NCI-H748 (cell line): ENCODE data around the gene GALNT9.
"Not testable (repeated sequence)": the region's sequence is repeated elsewhere in the genome, so short reads cannot be mapped to it uniquely, and the experiment has no call there.

Source experiments
- DNase-seq: peaks from one replicate; lab custom pipeline; 2025; ENCODE audit not compliant: unreplicated experiment; lab: John Stamatoyannopoulos, UW

GALNT9 gene

DNA sequence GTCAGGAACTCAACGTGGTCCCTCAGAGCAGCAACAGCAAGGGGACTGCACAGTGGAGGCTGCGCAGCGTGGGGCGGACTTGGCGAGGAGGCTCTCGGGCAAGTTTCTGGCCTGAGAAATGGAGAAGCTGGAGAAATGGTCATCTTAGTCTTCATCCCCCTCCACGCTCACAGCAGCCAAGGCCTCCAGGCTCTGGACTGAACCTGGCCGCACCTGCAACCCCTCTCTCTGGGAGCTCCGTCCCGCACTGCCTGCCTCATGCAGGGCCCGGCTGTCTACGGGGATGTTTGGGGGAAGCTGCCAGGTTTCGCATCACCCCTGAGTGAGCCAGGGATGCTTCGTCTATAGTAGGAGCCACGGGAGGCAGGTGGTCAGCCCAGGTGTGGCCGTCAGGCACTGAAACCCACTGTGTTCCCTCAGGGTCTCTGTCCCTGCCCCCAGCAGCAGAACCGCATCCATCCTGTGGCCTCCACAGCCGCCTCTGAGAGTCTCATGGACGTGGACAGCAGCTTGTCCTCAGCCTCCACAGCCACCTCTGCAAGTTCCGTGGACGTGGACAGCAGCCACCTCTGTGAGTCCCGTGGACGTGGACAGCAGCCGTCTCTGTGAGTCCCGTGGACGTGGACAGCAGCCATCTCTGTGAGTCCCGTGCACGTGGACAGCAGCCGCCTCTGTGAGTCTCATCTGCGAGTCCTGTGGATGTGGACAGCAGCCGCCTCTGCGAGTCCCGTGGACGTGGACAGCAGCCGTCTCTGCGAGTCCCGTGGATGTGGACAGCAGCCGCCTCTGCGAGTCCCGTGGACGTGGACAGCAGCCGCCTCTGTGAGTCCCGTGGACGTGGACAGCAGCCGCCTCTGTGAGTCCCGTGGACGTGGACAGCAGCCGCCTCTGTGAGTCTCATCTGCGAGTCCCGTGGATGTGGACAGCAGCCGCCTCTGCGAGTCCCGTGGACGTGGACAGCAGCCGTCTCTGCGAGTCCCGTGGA lies 29.1 kb upstream of the GALNT9 start:
- not testable (repeated sequence) for DNase-seq

DNA sequence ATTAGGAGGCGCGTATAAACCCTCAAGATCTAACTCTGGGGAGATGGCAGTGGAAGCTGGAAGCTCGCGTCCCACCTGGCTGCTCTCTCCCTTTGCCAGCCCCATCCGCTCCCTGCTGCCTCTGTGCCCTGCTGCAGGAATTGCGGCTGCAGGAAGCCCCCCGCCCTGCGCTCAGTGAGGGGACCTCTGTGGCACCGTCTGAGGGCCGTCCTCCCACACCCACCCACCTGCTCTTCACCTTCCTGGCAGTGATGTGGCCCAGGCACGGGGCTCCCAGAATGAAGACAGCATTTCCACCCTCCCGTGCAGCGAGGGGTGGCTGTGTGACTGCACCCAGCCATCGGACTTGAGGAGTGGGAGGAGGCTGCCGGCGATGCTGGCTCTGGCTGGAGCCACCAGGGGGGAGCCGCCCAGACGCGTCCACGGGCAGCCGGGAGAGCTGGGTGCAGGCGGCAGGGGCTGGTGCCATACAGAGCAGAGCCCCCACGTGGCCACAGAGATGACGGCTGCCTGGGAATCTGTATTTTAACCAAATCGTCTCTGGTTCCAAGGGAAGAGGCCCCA lies 28.3 kb upstream of the GALNT9 start:
- no peak for DNase-seq

DNA sequence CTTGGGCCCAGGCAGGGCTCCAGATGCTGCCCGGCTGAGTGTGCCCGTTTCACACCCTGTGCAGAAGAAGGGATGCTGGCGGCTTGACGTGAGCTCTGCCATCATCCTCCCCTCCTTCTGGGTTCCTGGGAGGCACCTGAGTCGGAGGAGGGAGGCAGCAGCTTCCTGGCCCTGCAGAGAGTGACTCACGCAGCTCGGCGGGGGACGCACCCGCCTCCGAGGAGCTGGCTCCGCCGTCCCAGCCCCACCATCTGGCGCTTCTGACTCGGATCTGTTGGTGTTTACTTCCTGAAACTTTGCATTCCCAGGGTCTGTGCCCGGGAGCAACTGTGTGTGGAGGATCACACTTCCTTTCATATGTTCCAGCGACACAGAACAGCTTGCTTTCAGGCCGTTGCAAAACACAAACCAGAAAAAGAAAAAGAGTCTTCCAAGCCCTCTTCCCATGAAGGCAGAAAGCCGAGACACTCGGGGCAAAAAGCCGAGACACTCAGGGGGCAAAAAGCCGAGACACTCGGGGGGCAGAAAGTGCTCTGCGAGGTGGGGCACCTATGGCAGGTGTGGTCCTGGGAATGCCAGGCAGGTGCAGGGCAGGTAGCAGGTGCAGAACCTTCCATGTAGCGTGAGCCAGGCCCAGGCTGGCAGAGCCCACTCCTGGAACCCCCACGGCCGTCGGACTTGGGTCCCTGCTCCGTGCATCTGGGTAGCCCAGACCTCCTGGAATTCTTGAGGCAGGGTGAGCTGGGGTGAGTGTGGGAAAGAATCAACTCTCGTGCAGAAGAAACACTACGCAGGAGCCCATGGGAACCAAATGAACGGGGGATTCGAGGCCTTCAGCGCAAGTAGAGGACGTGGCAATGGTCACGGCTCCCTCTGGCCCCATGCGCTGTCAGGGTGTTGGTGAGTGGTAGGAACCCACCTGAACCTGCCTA lies 27.6 kb upstream of the GALNT9 start:
- no peak for DNase-seq

DNA sequence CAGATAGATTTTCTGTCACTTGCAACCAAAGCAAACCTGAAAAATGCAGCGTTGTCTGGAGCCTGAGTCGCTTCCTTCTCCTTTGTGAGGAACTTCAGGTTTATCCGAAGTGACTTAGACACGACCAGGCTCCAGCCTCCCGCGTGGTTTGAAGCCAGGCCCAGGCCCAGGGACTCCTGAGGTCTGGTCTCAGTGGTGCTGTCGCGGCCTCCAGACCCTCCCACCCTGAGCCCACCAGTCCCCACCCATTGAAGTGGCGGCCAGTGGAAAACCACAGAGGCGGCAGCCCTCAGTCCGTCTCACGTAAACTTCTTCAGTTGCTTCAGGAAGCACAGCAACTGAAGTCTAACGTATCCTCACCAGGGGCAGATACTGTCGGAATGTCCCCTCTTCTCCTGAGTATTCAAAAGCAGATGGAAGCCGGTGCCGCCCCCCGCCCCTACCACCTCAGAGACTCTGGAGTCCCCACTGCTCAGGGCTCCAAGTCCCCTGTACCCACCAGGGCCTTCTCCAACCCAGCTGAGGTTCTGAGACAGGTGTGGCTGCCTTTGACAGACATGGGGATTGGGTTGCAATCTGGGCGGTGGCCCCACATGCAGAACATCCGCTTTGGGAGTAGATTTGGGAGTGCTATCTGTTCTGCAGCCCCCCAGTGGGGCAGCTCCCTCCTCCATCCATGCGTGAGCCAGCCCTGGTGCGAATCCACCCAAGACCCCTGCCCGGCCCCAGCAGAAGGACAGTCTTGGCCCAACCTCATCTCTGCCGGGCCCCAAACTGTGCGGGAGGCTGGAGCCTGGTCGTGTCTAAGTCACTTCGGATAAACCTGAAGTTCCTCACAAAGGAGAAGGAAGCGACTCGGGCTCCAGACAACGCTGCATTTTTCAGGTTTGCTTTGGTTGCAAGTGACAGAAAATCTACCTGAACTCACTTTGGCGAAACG lies 26.6 kb upstream of the GALNT9 start:
- no peak for DNase-seq

DNA sequence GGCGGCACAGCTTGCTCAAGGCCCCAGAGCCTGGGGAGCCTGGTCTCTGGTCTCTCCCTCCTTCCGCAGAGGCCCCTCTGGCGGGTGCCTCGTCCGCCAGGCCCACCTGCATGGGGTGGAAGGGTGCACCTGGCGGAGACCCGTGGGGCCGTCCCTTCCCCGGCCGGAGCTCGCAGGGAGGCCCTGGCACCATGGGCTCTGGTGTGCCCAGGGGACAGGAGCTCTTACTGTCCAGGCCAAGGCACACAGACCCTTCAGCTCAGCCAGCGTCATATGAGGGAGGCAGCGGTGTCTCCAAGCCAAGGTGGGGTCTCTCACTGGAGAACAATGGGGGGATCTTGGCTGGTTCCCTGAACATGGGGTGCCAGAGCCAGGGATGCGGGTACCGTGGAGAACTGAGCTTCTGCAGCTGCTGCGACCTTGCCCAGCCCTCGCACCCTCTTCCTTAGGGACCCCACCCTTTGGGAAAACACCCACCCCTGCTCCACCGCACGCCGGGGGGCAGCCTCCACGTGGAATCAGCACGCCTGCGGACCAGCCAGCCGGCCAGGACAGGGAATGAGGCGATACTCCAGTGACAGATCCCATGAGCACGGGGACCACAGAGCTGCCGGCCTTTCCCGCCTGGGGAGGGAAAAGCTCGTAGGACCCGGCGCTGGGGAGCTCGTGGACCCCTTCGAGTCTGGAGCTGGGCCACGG lies 25.7 kb upstream of the GALNT9 start:
- DNase-seq, result no peak

DNA sequence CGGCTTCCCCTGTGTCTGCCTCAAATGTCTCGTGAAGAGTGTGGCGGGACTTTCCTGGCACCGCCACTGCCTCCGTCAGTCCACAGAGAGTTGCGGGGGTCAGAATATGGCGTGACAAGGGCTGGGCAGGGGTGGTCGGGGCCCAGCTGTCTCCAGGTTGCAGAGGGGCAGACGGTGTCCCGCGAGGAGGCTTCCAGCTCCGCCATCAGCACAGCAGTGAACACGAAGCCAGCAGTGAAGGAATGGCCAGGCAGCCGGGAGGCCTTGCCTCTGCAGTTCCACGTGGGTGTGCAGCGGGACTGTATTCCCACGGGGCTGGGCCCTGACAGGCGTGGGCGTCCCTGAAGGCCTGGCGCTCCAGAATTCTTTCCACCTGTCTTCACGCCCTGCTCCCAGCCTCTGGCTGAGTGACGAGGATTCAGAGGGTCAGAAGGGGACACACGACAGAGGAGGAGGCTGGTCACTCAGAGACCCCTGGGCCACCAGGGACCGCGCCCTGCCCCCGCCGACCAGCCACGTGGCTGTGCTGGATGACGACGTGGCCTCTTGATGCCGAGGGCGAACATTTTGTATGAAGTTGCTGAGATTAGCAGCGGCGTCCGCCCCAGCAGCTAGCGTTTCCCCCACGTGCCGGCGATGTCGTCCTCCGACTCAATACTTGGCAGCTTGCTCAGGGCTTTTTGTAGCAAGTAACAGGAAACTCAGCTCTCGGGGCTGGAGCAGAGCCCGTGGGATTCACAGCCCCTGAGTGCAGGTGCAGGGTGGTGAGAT lies 25.0 kb upstream of the GALNT9 start:
- DNase-seq, result no peak

DNA sequence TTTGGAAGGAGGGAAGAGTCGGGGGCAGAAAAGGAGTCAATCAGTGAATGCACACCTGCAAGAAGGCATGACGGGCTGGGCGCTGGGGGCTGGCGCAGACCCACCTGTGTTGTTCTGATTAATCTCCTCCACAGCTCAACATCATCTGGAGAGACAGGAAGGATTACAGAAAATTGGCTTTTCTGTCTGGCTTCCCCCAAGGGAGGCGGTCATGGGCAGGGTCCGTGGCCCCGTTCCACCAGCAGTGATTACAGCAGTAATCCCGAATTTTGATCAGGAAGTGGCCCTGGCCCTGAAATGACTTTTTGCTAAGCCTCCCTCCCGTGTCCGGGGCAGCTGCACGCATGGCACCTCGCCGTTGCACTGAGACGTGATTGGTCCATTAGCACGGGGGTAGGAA lies 24.4 kb upstream of the GALNT9 start:
- no peak for DNase-seq

DNA sequence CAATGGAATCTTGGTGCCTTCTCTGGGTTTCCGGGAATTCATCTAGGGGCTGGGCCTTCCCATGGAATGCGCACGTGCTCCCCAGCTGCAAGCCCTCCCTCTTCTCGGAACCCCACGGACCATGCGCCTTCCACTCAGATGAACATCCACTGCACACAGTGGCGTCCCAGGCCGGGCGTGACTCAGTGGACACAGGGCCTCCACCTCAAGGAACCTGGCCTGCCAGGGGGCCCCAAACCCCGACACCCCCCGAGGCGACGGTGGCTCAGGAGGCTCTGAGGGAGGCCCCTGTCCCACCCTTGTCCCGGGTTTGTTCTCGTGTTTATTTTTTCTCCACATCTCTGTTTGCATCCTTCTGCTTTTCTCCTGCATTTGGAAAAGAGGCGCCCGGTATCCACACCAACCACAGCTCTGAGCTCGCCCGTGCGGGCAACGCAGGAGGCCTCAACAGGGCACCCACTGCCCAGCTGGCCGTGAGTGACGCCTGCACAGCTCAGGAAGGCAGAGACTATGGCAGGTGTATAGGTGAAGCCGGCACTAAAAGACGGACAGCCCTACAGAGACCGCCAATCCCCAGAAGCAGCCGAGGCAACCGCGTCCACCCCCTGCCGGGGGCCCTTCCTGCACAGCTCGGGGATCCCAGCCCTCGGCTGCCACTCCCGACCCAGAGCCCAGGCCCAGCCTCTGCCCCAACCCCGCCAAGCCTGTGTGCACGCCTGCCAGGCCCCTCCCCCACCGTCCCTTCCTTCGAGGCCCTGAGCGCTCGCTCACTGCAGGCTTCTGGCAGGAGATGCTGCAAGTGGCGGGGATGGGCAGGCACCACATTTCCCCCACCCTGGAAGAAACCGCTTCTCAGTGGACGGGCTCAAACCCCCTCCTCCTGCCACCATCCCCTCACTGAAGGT lies 23.8 kb upstream of the GALNT9 start:
- DNase-seq, result peak; percentile 31

DNA sequence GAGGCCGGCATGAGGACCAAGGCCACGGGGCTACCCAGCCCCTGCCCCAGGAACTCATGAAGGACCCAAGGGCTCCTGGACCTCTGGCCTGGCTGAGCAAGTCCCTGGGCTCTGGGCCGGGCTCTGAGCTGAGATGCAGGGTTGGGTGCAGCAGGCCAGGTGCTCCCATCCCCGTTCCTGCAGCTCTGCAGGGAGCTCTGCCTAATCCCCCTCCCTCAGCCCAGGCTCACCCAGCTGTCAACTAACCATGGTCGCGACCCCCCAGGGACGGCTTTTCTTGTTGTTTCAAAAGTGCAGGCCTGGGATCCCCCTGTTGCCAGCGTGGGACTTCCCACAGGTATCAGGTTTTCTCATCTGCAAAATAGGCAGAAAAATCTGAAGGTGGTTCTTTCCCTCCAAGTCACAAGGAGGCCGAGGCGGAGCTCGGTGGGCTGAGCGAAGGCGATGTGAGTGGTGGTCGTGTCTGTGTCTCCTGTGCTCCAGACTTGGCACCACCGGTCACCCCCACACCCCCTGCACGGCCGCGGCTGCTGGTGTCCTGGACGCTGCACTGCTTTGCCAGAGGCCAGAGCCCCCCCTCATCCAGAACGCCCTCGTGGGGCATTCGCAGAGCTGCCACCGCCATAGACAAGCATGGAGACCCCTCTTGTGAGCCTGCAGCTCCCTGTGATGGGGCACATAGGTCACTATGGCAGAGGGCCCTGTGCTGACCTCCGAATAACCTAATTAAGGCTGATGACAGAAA lies 22.5 kb upstream of the GALNT9 start:
- DNase-seq, result no peak

DNA sequence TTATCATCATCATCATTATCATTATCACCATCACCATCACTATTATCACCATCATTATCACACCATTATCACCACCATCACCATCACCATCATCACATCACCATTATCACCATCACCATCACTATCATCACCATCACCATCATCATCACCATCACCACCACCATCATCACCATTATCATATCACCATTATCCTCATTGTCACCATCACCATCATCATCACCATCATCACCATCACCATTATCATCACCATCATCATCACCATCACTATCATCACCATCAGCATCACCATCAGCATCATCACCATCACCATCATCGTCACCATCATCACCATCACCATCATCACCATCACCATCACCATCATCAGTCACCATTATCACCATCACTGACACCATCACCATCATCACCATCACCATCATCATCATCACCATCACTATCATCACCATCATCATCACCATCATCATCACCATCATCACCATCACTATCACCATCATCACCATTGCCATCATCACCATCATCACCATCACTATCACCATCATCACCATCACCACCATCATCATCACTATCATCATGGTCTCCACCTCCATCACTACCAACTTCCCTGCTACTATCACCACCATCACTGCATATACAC lies 20.2 kb upstream of the GALNT9 start:
- DNase-seq, result no peak

DNA sequence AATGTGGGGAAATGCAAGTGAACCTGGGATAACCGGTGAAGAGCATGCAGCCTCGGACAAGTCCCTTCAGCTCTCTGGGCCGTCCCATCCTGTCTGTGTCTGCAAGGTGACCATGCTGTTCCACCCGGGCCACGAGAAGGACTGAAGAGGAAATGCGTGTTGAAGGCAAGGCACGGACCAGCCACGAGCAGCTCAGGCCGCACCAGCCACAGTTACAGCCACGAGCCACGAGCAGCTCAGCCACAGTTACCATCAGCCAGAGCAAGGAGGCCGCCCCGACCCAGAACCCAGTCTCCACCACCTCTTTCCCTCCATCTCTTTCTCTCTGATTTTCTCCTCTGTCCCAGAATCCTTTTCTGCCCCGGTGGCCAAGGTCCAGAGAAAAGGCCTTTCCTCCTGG lies 18.8 kb upstream of the GALNT9 start:
- no peak for DNase-seq

DNA sequence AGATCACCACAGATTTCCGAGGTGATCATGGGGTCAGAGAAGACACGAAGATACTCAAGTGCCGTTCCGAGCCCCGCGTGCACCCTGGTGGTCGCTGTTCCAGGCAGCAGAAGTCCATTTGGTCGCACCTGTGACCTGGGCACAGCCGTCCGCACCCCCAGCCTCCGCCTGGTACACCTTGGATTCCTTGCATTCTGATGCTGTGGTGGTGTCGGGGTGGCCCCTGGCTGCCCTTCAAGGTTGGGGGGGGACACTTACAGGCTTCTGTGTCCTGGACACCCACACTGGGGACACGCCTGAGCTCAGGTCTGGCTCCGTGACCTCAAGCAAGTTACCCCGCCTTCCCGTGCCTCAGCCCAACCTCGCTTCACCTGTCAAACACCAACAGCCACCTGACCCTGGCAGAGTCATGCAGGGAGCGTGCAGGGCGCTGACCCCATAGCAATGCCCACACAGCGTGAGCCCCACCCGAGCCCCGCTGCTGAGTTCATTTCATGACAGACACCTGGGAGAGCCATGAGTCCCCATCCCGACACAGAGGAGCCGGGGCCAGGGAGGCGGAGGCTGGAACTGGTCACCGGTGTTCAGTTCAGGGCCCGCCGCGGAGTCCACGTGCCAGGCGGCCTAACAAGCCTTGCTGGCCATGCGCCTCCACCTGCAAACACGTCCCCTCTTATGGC lies 17.9 kb upstream of the GALNT9 start:
- no peak for DNase-seq

DNA sequence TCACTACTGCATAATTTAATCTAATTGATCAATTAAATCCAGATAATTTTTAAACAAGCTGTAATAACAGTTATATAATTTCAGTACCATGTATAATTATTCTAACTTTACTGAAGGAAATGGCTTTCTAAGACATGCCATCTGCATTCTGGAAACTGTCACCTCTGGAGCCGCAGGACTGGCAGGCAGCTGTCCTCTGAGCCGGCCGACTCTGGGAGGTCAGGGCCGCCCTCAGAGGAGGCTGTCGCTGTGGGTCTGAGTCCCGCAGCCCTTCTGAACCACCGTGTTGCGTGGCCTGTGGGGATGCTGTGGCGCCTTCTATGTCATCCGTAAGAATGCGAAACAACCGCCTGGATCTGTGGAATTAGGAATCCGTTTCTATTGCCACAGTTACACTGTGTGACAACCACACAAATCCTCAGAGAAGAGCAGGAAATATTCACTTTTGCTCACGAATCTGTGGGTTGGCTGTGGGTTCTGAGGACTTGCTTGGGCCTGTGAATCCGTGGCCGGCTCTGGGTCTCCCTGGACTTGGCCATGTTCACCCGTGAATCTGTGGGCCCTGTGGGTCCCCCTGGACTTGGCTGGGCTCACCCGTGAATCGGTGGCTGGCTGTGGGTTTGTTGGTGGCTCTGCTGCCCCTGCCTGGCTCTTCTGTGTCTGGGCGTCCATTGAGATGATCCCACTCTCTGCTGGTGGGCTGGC lies 17.2 kb upstream of the GALNT9 start:
- no peak for DNase-seq

DNA sequence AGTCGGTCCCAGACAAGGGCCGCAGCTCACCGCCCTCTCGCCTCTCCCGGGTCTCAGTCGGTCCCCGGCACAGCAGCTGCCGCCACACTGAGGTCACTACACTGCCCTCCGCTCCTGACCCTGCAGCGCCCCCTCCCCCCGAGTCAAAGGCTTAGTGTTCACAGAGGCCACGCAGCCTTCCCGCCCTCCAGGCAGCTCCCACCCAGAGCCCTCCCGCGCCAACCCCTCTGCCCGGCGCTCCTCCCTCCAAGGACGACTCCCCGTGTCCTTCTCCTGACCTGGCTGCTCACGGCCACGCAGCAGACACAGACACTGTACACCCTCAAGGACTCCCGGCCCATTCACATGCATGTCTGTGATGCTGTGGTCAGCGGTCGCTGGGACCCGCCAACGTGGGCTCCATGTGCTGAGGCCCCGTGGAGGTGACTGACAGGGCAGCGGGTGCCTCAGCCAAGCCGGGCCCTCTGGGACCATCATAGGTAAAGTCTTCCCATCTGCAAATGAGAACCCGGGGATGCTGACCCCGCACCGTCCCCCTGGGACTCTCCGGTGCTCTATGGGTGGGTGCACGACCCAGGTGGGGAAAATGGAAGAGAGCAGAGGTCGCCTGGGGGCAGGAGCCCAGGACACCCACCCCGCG lies 16.3 kb upstream of the GALNT9 start:
- no peak for DNase-seq

DNA sequence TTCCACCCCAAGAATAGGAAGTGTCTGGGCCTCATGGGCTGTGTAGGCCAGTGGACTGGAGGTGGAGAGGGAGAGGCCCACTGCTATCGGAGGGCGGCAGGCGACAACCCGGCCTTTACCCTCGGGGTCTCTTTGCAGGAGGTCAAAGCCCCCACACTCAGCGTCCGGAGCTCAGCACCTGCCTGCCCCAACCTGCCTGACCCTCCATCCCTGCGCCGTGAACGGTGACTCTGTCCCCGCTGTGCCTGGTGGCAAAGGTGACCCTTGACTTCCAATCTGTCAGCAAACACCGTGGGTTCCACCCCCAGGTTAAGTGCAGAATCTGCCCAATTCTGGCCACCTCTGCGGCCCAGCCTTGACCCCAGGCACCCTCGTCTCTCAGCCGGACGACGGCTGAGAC lies 15.7 kb upstream of the GALNT9 start:
- DNase-seq, result no peak
